DMS 273 (cell line): ENCODE measurements around the gene TMIE.

ENCODE experiments used
- DNase-seq: peaks from one replicate; lab custom pipeline; 2025; ENCODE audit not compliant: unreplicated experiment; lab: John Stamatoyannopoulos, UW

The TMIE gene, protein sequence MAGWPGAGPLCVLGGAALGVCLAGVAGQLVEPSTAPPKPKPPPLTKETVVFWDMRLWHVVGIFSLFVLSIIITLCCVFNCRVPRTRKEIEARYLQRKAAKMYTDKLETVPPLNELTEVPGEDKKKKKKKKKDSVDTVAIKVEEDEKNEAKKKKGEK

DNA sequence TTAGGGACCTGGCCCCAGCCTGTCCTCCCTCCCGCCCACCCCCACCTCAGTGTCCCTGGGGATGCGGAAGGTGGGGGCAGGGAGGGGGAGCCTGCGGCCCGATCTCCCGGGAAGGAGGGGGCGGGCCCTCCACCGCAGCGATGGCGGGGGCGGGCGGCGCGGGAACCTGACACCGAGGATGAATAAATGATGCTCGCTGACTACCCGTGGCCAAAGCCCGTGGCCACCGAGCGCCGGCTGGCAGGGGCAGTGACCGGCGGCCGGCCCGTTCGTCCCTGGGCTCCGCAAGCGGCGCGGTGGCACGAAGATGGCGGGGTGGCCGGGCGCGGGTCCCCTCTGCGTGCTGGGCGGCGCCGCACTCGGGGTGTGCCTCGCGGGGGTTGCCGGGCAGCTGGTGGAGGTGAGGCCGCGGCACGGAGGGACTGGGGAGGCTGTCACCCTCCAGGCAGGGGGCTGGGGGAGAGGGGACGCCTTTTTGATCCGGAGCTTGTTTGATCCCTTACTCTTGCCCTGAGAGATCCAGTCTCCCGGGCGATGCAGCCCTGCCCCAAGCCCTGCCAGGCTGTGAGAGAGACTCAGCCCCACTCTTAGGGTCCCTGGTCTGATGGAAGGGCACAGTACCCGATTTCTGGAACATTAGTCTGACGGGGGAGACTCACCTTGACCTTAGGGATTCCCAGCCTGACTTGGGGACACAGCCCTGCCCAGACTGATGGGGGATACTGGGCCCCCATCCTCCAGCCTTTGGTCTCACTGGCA is at the start of gene TMIE:
Gene TMIE, plus strand, starts transcription at position 212 of the 759 bp plus-strand sequence. Its CDS starts 96 bp downstream, at position 308.
- DNase-seq, result peak; percentile 33

GRCh38 chr3:46655271-46655670 is 45.9 kb upstream of the TMIE start:
- DNase-seq, result no peak

GRCh38 chr3:46656778-46657556 is 44.2 kb upstream of the TMIE start:
- peak; percentile 68 for DNase-seq

DNA sequence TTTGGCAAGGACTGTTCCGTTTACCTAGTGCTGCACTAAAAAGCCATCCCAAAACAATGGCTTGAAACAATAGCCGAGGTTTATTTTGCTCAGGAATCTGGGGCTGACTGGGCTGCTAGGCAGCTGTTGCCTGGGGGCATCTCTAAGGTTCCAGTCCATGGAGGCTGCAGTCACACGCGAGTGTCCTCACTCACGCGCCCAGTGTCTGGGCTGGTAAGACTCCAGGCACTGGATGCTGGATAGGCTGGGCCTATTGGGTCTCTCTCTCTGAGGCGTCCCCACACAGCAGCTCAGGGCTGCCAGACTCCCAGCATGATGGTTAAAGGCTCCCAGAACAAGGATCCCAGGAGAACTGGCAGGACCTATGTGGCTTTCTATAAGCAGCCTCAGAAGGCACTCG is 41.9 kb upstream of the TMIE start:
- DNase-seq, result no peak

DNA sequence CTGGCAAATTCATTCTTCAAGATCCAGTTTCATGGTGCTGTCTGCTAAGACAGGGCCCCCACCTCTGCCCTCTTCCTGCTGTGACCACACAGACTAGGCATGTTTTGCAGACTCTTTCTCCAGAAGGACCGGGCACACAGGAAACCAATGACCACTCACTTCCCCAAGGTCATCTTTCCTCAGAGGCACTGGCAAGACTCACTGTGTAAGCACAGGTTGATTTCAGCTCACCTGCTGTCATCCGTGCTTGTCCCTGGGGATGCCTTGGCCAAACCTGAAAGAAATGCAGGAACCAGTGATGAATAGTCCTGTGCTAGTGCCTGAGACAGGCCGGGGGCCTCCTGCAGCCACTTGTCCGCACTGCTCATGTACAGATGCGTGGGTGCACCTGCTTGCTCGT is 41.2 kb upstream of the TMIE start:
- no peak for DNase-seq

GRCh38 chr3:46660543-46661523 is 40.4 kb upstream of the TMIE start:
- DNase-seq, result peak; percentile 19

- DNase-seq, result no peak
These were observed 39.1 kb upstream of the TMIE start for GRCh38 chr3:46661776-46662766.

- DNase-seq, result peak; percentile 15
These were observed 38.2 kb upstream of the TMIE start for GRCh38 chr3:46662771-46663551.

GRCh38 chr3:46663591-46664135 is 37.5 kb upstream of the TMIE start:
- DNase-seq, result peak; percentile 40

- DNase-seq, result no peak
These were observed 36.8 kb upstream of the TMIE start for GRCh38 chr3:46664188-46664970.

GRCh38 chr3:46664971-46665762 is 36.0 kb upstream of the TMIE start:
- no peak for DNase-seq

- DNase-seq, result no peak
These were observed 35.3 kb upstream of the TMIE start for GRCh38 chr3:46665763-46666452.

DNA sequence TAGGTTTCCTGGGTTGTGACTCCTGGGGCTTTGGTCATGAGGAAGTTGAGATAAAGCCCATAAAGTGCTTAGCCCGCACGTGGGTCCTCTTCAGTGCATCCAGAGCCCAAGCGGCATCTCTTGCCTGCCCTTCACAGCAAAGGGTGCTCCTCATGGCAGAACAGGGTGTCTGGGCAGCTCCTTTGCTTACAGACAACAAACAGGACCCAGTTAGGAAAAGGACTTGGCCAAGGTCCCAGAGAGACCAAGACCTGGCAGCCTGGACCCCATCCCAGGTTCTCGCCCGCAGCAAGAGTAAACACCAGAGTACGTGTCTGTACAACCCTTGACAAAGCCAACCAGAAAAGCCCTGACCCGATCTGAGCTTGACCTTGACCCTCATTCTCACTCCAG is 34.7 kb upstream of the TMIE start:
- no peak for DNase-seq

- no peak for DNase-seq
These were observed 34.1 kb upstream of the TMIE start for GRCh38 chr3:46667061-46667621.

GRCh38 chr3:46667657-46668056 is 33.5 kb upstream of the TMIE start:
- DNase-seq, result no peak

DNA sequence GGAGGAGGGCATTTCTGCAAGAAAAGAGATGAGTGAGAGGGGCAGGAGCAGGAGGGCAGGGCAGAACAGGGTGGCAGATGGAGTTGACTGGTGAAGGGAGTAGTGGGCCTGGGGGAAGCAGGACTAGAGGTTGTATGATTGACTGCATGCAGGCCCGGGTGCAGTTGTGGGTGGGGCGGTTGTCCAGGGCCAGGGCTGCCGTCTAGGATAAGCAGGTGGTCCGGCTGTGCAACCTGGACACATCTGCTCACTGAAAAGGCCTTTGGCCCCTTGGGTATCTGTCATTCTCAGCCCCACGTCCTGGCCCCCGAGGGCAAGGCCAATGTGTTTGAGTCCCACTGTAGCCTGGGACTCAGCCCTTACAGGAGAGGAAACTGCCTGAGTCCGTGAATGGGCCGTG is 33.1 kb upstream of the TMIE start:
- DNase-seq, result no peak
